ENCODE results near the gene ZIM2.

- no peak for TF ChIP-seq ZFX (IDR thresholded peaks at IDR 0.05; ENCODE audit: borderline replicate concordance)
- TF ChIP-seq CTCF (IDR thresholded peaks at IDR 0.05): no peak
These were observed 25.9 kb downstream of the ZIM2 start for GRCh38 chr19:56814656-56815055.

Measured in 22Rv1 (cell line).